ENCODE data around the gene PHACTR1.

DNA sequence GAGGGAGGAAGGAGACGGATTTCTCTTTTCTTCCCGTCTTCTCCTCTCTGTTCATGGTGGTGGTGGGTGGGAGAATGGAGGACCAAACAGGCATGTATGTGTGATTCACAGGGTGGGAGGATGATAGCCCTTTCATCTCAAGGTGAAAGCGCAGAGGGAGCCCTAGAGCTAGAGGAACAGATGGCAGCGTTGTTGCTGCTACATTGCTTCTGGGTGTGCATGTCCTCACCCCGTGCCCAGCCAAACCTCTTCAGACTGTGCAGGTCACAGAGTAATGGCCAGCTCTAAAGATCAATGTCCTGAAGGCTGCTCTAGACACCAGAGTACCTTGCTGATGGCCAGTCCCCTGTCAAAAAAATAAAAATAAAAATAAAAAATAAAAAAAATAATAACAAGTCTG is 310.0 kb downstream of the PHACTR1 start:
- TF ChIP-seq EZH2 (IDR thresholded peaks at IDR 0.05; ENCODE audit: insufficient read depth, low read length), result no peak
- TF ChIP-seq, protein P1, sequence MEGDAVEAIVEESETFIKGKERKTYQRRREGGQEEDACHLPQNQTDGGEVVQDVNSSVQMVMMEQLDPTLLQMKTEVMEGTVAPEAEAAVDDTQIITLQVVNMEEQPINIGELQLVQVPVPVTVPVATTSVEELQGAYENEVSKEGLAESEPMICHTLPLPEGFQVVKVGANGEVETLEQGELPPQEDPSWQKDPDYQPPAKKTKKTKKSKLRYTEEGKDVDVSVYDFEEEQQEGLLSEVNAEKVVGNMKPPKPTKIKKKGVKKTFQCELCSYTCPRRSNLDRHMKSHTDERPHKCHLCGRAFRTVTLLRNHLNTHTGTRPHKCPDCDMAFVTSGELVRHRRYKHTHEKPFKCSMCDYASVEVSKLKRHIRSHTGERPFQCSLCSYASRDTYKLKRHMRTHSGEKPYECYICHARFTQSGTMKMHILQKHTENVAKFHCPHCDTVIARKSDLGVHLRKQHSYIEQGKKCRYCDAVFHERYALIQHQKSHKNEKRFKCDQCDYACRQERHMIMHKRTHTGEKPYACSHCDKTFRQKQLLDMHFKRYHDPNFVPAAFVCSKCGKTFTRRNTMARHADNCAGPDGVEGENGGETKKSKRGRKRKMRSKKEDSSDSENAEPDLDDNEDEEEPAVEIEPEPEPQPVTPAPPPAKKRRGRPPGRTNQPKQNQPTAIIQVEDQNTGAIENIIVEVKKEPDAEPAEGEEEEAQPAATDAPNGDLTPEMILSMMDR (IDR thresholded peaks at IDR 0.05; ENCODE audit: insufficient read depth, low read depth, low read length), result no peak

All from astrocyte (in vitro differentiated cells and primary cell).